ENCODE measurements around the gene PLBD1. TPM values are rescaled to one million over a fixed set of nuclear protein-coding genes. Genes with fewer than 3 reads are reported as not detected.
A peak's percentile ranks its signal among the peaks of the same experiment; 100 is the strongest.

The PLBD1 gene
- total RNA-seq, 1 donor from 2014 or later, result 26.1 TPM

- peaks cover 5% of the 10 kb centered on the region for H3K4me1 Mint-ChIP-seq (ENCODE audit: low read depth)
Observed at GRCh38 chr12:14532152-14532551, 35.5 kb downstream of the PLBD1 start.

GRCh38 chr12:14525964-14526363, 41.7 kb downstream of the PLBD1 start:
- H3K27me3 Mint-ChIP-seq, result no peaks in the 10 kb centered on the region
- H3K4me3 Mint-ChIP-seq (ENCODE audit: low read depth), result no peak overlapping the region
- no peaks in the 10 kb centered on the region for H3K4me1 Mint-ChIP-seq (ENCODE audit: low read depth)
- H3K36me3 Mint-ChIP-seq (ENCODE audit: insufficient read depth), result peaks cover 33% of the 10 kb centered on the region
- H3K27ac Mint-ChIP-seq, result no peak overlapping the region
- no peak for TF ChIP-seq CTCF (IDR thresholded peaks at IDR 0.05; ENCODE audit: unreplicated experiment)
- peaks cover 33% of the 10 kb centered on the region for H3K9me3 Mint-ChIP-seq (ENCODE audit: low read depth)
- DNase-seq (ENCODE audit: low spot score, unreplicated experiment), result no peak

More at GRCh38 chr12:14532152-14532551, 35.5 kb downstream of the PLBD1 start:
- Mint-ChIP-seq H3K27ac (no peak overlapping the region), H3K36me3 (ENCODE audit: insufficient read depth) (peaks cover 14% of the 10 kb centered on the region), H3K4me3 (ENCODE audit: low read depth) (no peak overlapping the region), H3K9me3 (ENCODE audit: low read depth) (no peaks in the 10 kb centered on the region), H3K27me3 (no peaks in the 10 kb centered on the region)
- TF ChIP-seq CTCF (IDR thresholded peaks at IDR 0.05; ENCODE audit: unreplicated experiment), result no peak
- no peak for DNase-seq (ENCODE audit: low spot score, unreplicated experiment)

DNA sequence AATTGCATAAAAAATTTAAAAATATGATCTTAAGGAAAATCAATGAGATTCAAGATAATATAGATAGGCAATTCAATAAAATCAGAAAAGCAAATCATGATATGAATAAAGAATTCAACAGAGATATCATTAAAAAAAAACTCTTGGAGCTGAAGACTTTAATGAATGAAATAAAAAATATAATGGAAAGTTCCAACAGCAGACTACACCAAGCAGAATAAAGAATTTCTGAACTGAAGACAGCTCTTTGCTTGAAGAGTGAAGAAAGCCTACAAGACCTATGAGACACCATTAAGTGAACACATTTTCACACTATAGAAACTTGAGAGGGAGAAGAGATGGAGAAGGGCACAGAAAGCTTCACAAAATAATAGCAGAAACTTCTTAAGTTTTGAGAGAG, 45.9 kb downstream of the PLBD1 start:
- no peak for TF ChIP-seq CTCF (IDR thresholded peaks at IDR 0.05; ENCODE audit: unreplicated experiment)
- H3K4me3 Mint-ChIP-seq (ENCODE audit: low read depth), result no peak overlapping the region
- H3K4me1 Mint-ChIP-seq (ENCODE audit: low read depth), result peaks cover 2% of the 10 kb centered on the region
- H3K9me3 Mint-ChIP-seq (ENCODE audit: low read depth), result peaks cover 33% of the 10 kb centered on the region
- no peak for DNase-seq (ENCODE audit: low spot score, unreplicated experiment)
- H3K27me3 Mint-ChIP-seq, result no peaks in the 10 kb centered on the region
- H3K36me3 Mint-ChIP-seq (ENCODE audit: insufficient read depth), result peaks cover 33% of the 10 kb centered on the region
- no peak overlapping the region for H3K27ac Mint-ChIP-seq

DNA sequence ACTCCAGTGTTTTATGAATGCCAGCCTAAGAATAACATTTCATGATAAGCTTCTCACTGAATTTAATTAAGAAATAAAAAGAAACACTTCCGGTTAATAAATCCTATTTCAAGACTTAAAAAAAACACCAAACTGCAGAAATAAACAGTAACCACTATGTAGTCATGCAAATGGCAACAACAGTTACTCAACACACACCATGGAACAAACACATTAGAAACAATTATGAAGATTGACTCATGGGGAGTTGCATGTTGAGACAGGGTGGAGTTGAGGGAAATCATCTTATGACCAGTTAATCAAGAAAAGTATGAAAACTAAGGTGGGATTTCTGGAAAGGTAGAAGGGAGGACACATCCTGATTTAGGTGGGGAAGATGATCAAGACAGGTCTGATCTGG, 52.7 kb downstream of the PLBD1 start:
- peaks cover 13% of the 10 kb centered on the region for H3K36me3 Mint-ChIP-seq (ENCODE audit: insufficient read depth)
- no peak overlapping the region for H3K27ac Mint-ChIP-seq
- peaks cover 6% of the 10 kb centered on the region for H3K9me3 Mint-ChIP-seq (ENCODE audit: low read depth)
- no peaks in the 10 kb centered on the region for H3K27me3 Mint-ChIP-seq
- no peak for TF ChIP-seq CTCF (IDR thresholded peaks at IDR 0.05; ENCODE audit: unreplicated experiment)
- no peak for DNase-seq (ENCODE audit: low spot score, unreplicated experiment)
- H3K4me3 Mint-ChIP-seq (ENCODE audit: low read depth), result no peak overlapping the region
- H3K4me1 Mint-ChIP-seq (ENCODE audit: low read depth), result peaks cover 14% of the 10 kb centered on the region

- DNase-seq (ENCODE audit: low spot score, unreplicated experiment), result peak; percentile 37
- Mint-ChIP-seq H3K4me1 (ENCODE audit: low read depth) (peaks cover 16% of the 10 kb centered on the region), H3K9me3 (ENCODE audit: low read depth) (peaks cover 6% of the 10 kb centered on the region), H3K27me3 (no peaks in the 10 kb centered on the region), H3K4me3 (ENCODE audit: low read depth) (no peak overlapping the region), H3K36me3 (ENCODE audit: insufficient read depth) (peaks cover 15% of the 10 kb centered on the region), H3K27ac (peak overlapping the region; percentile 61)
- TF ChIP-seq CTCF (IDR thresholded peaks at IDR 0.05; ENCODE audit: unreplicated experiment), result peak; percentile 82
Observed at GRCh38 chr12:14514154-14514842, 53.4 kb downstream of the PLBD1 start.
